ENCODE data around the gene KCNIP4. TPM values are rescaled to one million over a fixed set of nuclear protein-coding genes. Genes with fewer than 3 reads are reported as not detected.

Gene KCNIP4
- total RNA-seq: 0.28 and 0.34 TPM in 2 replicates

GRCh38 chr4:21948347-21949072 lies at the start of gene KCNIP4:
Gene KCNIP4 (minus strand): TSS chr4:21948772.

GRCh38 chr4:20700007-20700761 lies 1248.4 kb downstream of the KCNIP4 start, which contains the start of gene PACRGL:
Gene PACRGL (plus strand): TSS chr4:20700458. CDS start chr4:20704482, 4,024 bp downstream.

Measured in nasal cavity respiratory epithelium epithelial cell of viscerocranial mucosa (primary cell).